HG02852 (cell line): Measurements from ENCODE around the gene OR2H2.

Source experiments
- ATAC-seq: cut with Tn5 transposase; IDR thresholded peaks from one replicate; pipeline ENCODE4 v1.9.1; 2021; ENCODE audit warnings: mild to moderate bottlenecking, moderate library complexity; ENCODE audit not compliant: unreplicated experiment

Gene OR2H2

DNA sequence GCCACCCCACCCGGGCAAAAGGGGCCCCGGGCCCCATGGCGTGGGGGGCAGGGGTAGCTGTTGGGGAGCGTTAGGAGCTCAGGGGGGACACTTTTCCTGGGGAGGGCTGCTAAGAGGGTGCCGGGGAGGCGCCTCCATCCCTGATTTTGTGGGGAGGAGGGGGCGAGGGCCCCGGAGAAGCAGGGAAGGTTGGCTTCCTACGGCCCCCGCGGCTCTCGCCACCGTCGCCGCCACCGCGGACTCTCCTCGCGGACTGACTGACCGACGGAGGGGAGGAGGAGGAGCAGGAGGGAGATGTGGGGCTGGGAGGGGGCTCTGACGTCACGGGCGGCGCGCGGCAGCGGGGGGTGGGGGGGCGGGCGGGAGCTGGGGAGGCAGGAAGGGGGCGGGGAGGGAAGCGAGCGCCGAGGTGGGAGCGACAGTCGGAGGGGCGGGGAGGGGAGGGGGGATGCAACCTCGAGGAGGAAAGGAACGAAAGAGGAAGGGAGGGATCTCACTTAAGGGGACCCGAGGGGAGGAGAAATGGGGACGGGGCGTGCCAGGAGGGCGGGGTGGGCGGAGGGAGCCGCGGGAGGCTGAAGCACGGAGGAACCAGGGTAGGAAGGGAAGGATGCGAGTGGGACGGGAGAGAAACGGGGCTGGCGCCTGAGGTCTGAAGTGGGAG, 43.0 kb downstream of the OR2H2 start:
- no peak for ATAC-seq

DNA sequence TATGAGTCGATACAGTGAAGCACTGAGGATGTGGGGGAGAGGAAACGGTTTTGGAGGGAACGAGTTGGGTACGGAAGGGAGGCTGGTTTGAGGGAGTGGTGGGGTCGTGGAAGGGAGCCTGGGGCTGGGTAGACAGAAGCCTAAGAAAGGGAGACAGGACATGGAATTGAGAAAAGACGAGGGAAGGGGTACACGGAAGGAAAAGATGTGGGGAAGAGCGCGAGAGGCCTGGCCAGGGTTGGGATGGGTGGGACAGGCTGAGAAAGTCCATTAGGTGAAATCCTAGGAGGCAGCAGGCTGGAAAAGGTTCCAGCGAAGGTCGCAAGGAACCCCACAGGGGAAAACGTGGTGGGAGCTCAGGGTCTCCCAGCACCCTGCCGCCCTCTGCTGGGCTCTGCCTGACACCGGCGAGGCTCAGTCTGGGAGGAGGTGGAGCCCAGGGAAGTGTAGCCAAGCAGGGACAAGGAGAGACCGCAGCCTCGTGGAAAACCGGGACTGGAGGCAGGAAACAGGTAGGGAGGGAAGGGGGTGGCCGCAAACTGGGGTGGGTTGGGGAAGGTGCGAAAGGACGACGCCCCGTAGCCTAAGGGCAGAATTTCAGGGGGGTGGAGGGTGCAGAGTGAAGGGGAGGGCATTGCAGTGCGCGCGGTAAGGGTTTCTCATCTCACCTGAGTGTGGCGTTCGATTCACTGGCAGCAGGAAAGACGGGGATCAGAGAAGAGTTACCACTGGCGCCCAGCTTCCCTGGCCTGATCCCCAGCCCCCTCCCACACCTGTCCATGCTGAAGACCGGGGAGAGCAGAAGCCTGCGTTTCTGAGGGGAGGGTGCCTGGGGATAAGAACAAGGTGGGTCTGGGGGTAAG, 43.7 kb downstream of the OR2H2 start:
- no peak for ATAC-seq

DNA sequence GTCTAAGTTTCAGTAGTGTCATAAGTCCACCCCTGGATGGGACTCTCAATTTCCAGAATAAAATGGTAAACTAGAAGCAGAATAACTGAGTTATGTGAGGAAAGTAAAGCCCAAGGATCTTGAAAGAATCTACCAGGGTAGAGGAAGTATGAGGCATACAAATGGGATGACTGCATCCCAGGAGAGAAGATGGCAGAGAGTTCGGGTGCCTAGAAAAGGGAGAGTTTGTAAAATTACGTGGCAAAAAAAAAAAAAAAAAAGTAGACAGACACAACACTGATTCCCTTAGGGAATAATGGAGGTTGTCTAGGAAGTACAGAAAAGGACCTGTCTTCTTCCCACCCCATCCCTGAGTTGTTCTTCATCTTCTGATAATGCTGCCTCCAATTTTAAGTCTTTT, 44.6 kb downstream of the OR2H2 start:
- no peak for ATAC-seq

DNA sequence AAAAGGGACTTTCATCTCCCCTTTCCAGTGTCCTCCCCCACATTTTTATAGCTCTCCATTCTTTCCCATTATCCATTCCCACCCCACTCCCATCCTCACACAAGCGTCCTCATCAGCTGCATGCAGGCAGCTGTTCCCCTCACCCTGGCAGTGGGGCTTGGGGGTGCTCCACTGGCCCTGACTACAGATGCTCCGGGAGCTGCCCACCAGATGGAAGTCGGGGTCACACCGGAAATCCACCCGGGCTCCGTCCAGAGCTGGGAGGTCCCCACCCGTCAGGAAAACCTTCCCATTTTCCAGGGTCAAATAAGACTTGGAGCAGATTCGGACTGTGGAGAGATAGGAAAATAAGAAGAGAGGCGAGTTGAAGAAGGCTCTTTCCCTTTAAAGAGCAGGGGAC, 45.4 kb downstream of the OR2H2 start:
- ATAC-seq, result no peak

DNA sequence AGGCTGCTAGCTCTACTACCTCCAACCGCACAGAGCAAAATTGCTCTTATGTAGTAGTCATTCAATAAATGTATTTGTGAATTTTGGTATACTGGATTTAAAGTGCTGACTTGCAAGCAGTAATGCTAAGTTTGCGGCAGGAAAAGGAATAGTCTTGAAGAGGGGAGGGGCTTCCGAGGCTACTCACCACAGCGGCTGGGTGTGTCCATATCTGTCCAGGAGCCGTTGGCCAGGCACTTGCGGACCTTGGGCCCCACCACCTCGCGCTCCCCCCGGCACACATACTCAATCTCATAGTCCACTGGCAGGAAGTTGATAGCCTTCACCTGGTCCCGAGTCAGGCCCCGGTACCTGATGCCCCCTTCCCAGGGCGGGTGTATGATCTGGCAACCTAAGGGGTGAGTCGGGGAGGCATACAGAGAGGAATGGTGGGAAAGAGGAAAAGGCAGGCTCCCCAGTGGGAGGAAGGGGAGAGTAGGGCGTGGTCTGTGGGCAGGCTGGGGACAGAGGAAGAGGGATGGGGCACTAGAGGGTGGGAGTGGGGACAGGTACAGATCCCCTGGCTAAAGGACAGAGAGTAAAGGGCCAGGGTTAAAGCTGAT, 46.4 kb downstream of the OR2H2 start:
- no peak for ATAC-seq

DNA sequence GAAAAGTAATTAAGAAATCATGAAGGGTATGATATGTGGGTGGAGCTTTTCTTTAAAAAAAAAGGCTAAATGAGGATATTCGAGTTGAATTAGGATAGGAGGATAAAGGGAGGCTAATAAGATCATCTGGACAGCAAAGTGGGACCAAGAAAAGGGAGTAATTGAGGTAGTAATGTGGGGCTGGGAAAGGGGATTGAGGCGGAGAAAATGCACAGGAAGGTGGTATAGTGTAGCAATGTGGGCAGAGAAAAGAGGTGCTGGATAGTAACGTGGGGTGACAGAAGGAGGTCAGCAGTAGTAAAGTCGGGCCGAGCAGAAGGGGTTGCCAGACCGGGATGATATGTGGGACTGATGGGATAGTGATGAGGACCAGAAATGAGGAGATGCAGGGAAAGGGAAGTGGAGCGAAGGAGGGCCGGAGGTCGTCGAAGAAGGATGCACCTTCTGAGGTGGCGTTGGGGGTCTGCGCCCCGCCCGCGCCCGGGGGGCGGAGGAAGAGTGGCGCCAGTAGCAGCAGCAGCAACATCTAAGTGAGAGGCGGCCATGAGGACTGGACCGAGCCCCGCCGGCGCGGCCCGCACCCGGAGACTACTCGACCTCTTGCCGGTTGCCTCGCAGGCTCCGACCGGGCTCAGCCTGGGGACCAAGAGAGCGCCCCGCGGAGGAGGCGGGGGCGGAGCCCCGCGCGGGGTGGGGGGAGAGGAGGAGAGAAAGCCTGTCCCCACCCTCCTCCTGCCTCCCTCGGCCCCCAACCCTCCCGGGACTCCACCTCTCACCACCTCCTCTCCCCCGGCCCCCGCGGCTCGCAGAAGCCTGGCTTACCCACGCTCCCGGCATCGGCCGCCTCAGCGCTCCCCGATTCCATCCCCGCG, 47.2 kb downstream of the OR2H2 start:
- peak; percentile 22 for ATAC-seq

DNA sequence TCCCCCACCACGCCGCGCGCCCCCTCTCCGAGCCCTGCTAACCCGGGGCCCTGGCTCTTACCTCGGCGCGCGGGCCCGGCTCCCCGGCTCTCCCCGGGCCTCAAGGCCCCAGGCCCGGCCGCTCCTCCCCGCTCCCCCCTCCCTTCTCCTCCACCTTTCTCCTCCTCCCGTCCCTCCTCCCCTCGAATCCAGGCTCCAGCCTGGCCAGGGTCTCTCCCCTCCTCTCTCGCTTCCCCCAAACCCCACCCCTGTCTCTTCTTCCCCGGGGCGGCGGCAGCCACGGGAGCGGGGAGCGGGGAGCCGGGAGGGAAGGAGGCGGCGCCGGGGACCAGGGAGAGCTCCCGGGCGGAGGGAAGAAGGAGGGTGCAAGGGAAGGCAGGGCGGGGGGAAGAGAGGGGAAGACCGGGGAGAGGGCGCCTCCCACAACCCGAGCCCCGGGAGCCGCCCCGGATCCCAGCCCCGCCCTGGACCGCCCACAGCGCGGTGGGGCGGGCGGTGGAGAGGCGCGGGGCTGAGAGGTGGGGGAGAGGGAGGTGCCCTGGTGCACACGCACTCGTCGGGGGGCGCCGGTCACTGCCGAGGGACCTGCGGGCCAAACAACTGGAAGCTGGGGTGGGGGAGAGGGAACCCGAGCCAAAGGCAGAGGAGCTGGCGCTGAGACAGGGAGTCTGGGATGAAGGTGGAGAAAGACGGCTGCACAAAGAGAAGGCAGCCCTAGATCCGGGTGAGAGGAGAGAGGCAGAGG, 48.0 kb downstream of the OR2H2 start, which contains the start of gene GABBR1:
TSS of gene GABBR1 (minus strand) at position 395 of the 745 bp plus-strand sequence. CDS start 798 bp downstream, outside the sequence.
- ATAC-seq, result peak; percentile 71

DNA sequence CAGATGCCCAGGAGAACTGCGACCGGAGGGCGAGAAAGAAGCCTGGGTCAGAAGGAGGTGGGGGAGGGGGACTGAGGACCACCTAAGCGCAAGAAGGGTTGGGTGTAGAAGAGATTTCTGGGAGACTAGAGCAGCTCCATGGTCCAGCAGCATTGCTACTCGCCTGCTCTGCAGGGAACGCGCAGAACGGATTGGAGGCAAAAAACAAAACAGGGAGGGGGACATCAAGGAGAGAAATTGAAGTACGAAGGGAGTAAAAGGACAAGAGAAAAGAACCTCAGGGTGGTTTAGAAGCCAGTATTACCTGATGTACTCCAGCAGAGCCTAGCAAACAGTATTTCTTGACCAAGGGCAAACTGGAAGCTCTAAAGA, 48.6 kb downstream of the OR2H2 start:
- ATAC-seq, result no peak

DNA sequence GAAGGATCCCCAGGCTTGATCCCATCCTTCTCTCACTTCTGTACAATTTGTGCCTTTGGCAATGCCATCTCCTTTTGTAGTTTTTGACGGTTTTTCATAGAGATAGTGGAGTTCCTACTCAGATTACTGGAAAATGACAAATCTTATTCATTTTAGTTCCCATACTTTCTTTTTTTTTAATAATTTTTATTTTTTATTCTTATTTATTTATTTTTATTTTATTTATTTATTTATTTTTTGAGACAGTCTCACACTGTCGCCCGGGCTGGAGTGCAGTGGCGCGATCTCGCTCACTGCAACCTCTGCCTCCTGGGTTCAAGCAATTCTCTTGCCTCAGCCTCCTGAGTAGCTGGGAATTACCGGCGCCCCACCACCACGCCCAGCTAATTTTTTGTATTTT, 52.3 kb downstream of the OR2H2 start:
- ATAC-seq, result no peak
